Stomach (tissue), 4 donors: Measurements from ENCODE around the gene C22orf23.

Experiments
- CTCF ChIP-seq, 7 experiments: fragments of 450-650 bp in 4 of 7; fragments of 200-600 bp in 3 of 7; sonication (generic) in 3 of 7; IDR thresholded peaks; one replicate each; pipeline ENCODE4 v1.5.1; 2016 to 2019; ENCODE audit warnings: antibody characterized with exemption in 7 of 7, control low read depth in 2 of 7, mild to moderate bottlenecking in 1 of 7
- POLR2A ChIP-seq, 4 donors: fragments of 450-650 bp; IDR thresholded peaks; one replicate each; pipeline ENCODE4 v1.6.1; 2016; ENCODE audit warnings: antibody characterized with exemption in 4 of 4, control low read depth in 2 of 4, mild to moderate bottlenecking in 1 of 4, moderate library complexity in 1 of 4
- POLR2AphosphoS5 ChIP-seq, 3 donors: sonication (generic); formaldehyde crosslinking; IDR thresholded peaks; one replicate each; pipeline ENCODE4 v1.6.1; 2016; ENCODE audit warnings: antibody characterized with exemption in 3 of 3

DNA sequence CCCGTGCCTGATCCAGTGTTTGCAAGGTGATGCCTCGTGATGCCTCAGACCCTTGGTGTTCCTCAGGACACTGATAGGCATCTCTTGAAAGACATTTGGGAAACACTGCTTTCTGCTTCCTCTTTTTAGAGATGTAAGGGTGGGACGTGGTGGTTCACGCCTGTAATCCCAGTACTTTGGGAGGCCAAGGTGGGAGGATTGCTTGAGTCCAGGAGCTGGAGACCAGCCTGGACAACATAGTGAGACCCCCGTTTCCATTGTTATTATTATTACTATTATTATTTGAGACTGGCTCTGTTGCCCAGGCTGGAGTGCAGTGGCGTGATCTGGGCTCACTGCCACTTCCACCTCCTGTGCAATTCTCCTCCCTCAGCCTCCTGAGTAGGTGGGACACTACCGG lies 37.5 kb upstream of the C22orf23 start:
- no peak for TF ChIP-seq CTCF (IDR thresholded peaks at IDR 0.05)
- no peak for TF ChIP-seq POLR2A (IDR thresholded peaks at IDR 0.05)
- TF ChIP-seq POLR2AphosphoS5 (IDR thresholded peaks at IDR 0.05) = no peak
